IMR-90 (cell line): Measurements from ENCODE around the gene SH3BP4. TPM values are rescaled to one million over a fixed set of nuclear protein-coding genes. Genes with fewer than 3 reads are reported as not detected.

Source experiments
- ATAC-seq: fragments of 200-7000 bp; cut with Tn5 transposase; 2 replicates; pipeline ENCODE4 v1.9.1; 2020; ENCODE audit warnings: low read depth, mild to moderate bottlenecking, moderate library complexity
- BruUV-seq: library from RNA; stranded (reverse); fragments of 400-500 nt; replicated peaks from 2 replicates; lab custom pipeline; 2021; lab: Mats Ljungman, UMichigan
- CTCF ChIA-PET: fragments of 300-600 bp; formaldehyde crosslinking; extraction: SDS; loops from one replicate; lab custom pipeline; 2021; ENCODE audit warnings: antibody characterized with exemption; lab: Yijun Ruan, JAX
- POLR2A ChIA-PET: fragments of 300-600 bp; sonication (Branson Sonifier 250); formaldehyde crosslinking; loops from one replicate; lab custom pipeline; 2022; ENCODE audit warnings: antibody characterized with exemption; ENCODE audit not compliant: unreplicated experiment; lab: Charles Lee
- DNase-seq: peaks from one replicate; pipeline ENCODE4 v3.0.0; 2013
- H2AFZ ChIP-seq: replicated peaks from 2 replicates; pipeline ENCODE3; 2013; ENCODE audit warnings: low read length, mild to moderate bottlenecking; ENCODE audit not compliant: poor library complexity
- H2AK5ac ChIP-seq: 2 replicates; pipeline ENCODE4 v1.6.1; 2013; ENCODE audit warnings: low read depth, low read length, inconsistent platforms
- H2AK9ac ChIP-seq: replicated peaks from 2 replicates; pipeline ENCODE3; 2013; ENCODE audit warnings: mild to moderate bottlenecking, low read depth, low read length, moderate library complexity; ENCODE audit not compliant: poor library complexity
- H2BK120ac ChIP-seq: 2 replicates; pipeline ENCODE4 v1.6.1; 2013; ENCODE audit warnings: low read depth, low read length, inconsistent platforms
- H2BK15ac ChIP-seq: 3 replicates; pipeline ENCODE4 v1.6.1; 2013; ENCODE audit warnings: low read depth, low read length, inconsistent platforms
- H2BK20ac ChIP-seq: 2 replicates; pipeline ENCODE4 v1.6.1; 2013; ENCODE audit warnings: low read depth, mild to moderate bottlenecking, inconsistent platforms, low read length, moderate library complexity
- H2BK5ac ChIP-seq: 2 replicates; pipeline ENCODE4 v1.6.1; 2013; ENCODE audit warnings: mild to moderate bottlenecking, low read depth, low read length, inconsistent platforms; ENCODE audit not compliant: poor library complexity, severe bottlenecking
- H3K14ac ChIP-seq: replicated peaks from 2 replicates; pipeline ENCODE4 v1.6.1; 2013; ENCODE audit warnings: low read depth, low read length, inconsistent platforms
- H3K18ac ChIP-seq: 2 replicates; pipeline ENCODE4 v1.6.1; 2013; ENCODE audit warnings: low read depth, low read length, control low read depth
- H3K23ac ChIP-seq: 2 replicates; pipeline ENCODE4 v1.6.1; 2013; ENCODE audit warnings: low read depth, low read length, inconsistent platforms
- H3K27ac ChIP-seq: 2 replicates; pipeline ENCODE4 v1.5.1; 2013; ENCODE audit warnings: mild to moderate bottlenecking, control low read depth, low read length; ENCODE audit not compliant: insufficient read depth
- H3K27me3 ChIP-seq: 2 replicates; pipeline ENCODE4 v1.6.1; 2013; ENCODE audit warnings: low read length; ENCODE audit not compliant: control insufficient read depth, insufficient read depth
- H3K36me3 ChIP-seq: 2 replicates; pipeline ENCODE4 v1.6.1; 2013; ENCODE audit warnings: low read length, mixed read lengths; ENCODE audit not compliant: control insufficient read depth, insufficient read depth
- H3K4ac ChIP-seq: 2 replicates; pipeline ENCODE4 v1.6.1; 2013; ENCODE audit warnings: low read depth, low read length, inconsistent platforms
- H3K4me1 ChIP-seq: 2 replicates; pipeline ENCODE4 v1.6.1; 2013; ENCODE audit warnings: low read length, mixed read lengths; ENCODE audit not compliant: control insufficient read depth, insufficient read depth
- H3K4me2 ChIP-seq: 2 replicates; pipeline ENCODE4 v1.6.1; 2013; ENCODE audit warnings: low read depth, mild to moderate bottlenecking, control low read depth, low read length, moderate library complexity
- H3K4me3 ChIP-seq: 2 replicates; pipeline ENCODE4 v1.5.1; 2013; ENCODE audit warnings: low read depth, mild to moderate bottlenecking, control low read depth, low read length, moderate library complexity; ENCODE audit not compliant: insufficient read depth
- H3K56ac ChIP-seq: 2 replicates; pipeline ENCODE4 v1.6.1; 2013; ENCODE audit warnings: low read length, inconsistent platforms; ENCODE audit not compliant: insufficient read depth; ENCODE audit errors: extremely low read depth
- H3K79me1 ChIP-seq, 2 experiments: 2 replicates each; pipeline ENCODE4 v1.6.1; 2013; ENCODE audit warnings: low read length in 2 of 2, inconsistent platforms in 1 of 2, low read depth in 1 of 2
- H3K9ac ChIP-seq: 2 replicates; pipeline ENCODE4 v1.6.1; 2013; ENCODE audit warnings: low read depth, low read length, control low read depth
- H3K9me1 ChIP-seq: 2 replicates; pipeline ENCODE4 v1.6.1; 2013; ENCODE audit warnings: low read length, inconsistent platforms; ENCODE audit not compliant: insufficient read depth
- H3K9me3 ChIP-seq: 2 replicates; pipeline ENCODE4 v1.6.1; 2013; ENCODE audit warnings: low read length; ENCODE audit not compliant: control insufficient read depth, insufficient read depth
- H4K20me1 ChIP-seq: 2 replicates; pipeline ENCODE4 v1.6.1; 2013; ENCODE audit warnings: low read length, inconsistent platforms; ENCODE audit not compliant: insufficient read depth
- H4K5ac ChIP-seq: 2 replicates; pipeline ENCODE4 v1.6.1; 2013; ENCODE audit warnings: mild to moderate bottlenecking, low read depth, low read length, control low read depth
- H4K8ac ChIP-seq, 2 experiments: 2 replicates each; pipeline ENCODE4 v1.6.1; 2013; ENCODE audit warnings: low read depth in 2 of 2, low read length in 2 of 2, control low read depth in 1 of 2, inconsistent platforms in 1 of 2
- H4K91ac ChIP-seq: 2 replicates; pipeline ENCODE4 v1.6.1; 2013; ENCODE audit warnings: low read depth, low read length, inconsistent platforms; ENCODE audit not compliant: insufficient read depth
- BHLHE40 ChIP-seq: fragments of 150-350 bp; IDR thresholded peaks from 2 replicates; pipeline ENCODE4 v1.6.1; 2016; ENCODE audit warnings: mild to moderate bottlenecking, low read depth, low read length
- CEBPB ChIP-seq: IDR thresholded peaks from 2 replicates; pipeline ENCODE4 v1.6.1; 2012; ENCODE audit warnings: low read depth, low read length, improper control_type of control experiment
- CHD1 ChIP-seq: IDR thresholded peaks from 2 replicates; pipeline ENCODE4 v1.6.1; 2012; ENCODE audit warnings: low read depth, low read length, improper control_type of control experiment
- MAFK ChIP-seq: IDR thresholded peaks from 2 replicates; pipeline ENCODE4 v1.6.1; 2012; ENCODE audit warnings: low read depth, low read length, improper control_type of control experiment
- MXI1 ChIP-seq: IDR thresholded peaks from 2 replicates; pipeline ENCODE4 v1.6.1; 2012; ENCODE audit warnings: low read depth, mild to moderate bottlenecking, low read length, moderate library complexity, borderline replicate concordance
- POLR2A ChIP-seq: IDR thresholded peaks from 2 replicates; pipeline ENCODE4 v1.6.1; 2012; ENCODE audit warnings: mild to moderate bottlenecking, low read depth, low read length
- RAD21 ChIP-seq: IDR thresholded peaks from 2 replicates; pipeline ENCODE4 v1.6.1; 2012; ENCODE audit warnings: low read length, improper control_type of control experiment
- WGBS, 2 experiments: methylation state at CpG; one replicate each; pipeline versions ENCODE4 v1.1.5 to v1.1.7; 2013; ENCODE audit warnings: missing lambda C conversion rate in 2 of 2; ENCODE audit not compliant: insufficient read length in 1 of 2; ENCODE audit errors: extremely low coverage in 2 of 2; 5-methylcytosine and 5-hydroxymethylcytosine counted together
- dilution Hi-C: fragments of 300-500 bp; cut with HindIII; formaldehyde crosslinking; loops from one replicate; pipeline ENCODE4 v1.14.3; 2018; ENCODE audit warnings: low sequenced_read_pairs; ENCODE audit not compliant: unreplicated experiment
- in situ Hi-C: fragments of 300-500 bp; cut with MboI; formaldehyde crosslinking; loops from 3 replicates; pipeline ENCODE4 v1.14.3; 2019; ENCODE audit warnings: low sequenced_read_pairs, inconsistent platforms, mixed read lengths
- intact Hi-C: fragments of 100-400 bp; cut with micrococcal nuclease; formaldehyde crosslinking; loops from 2 replicates; pipeline ENCODE4 v1.10.0; 2022
- polyA plus RNA-seq, 3 experiments: library from polyadenylated mRNA; depleted of rRNA; stranded (reverse); fragments of >200 nt; gene quantifications; 2 replicates each; pipeline ENCODE4 v1.2.3, GENCODE V29; 2012; ENCODE audit warnings: low replicate concordance in 1 of 3
- total RNA-seq: library from RNA; depleted of rRNA; stranded (reverse); fragments of >200 nt; gene quantifications from 2 replicates; pipeline ENCODE4 v1.2.3, GENCODE V29; 2012
- TF ChIP-seq, protein P1 (sequence below): conservative IDR thresholded peaks from 2 replicates; pipeline ENCODE4 v1.5.1; 2012; ENCODE audit warnings: mild to moderate bottlenecking, low read depth, low read length, improper control_type of control experiment

Gene SH3BP4
- total and polyA plus RNA-seq, 2 of the 4 experiments (the other 2 are of a cell fraction) = 104 to 122 TPM

DNA sequence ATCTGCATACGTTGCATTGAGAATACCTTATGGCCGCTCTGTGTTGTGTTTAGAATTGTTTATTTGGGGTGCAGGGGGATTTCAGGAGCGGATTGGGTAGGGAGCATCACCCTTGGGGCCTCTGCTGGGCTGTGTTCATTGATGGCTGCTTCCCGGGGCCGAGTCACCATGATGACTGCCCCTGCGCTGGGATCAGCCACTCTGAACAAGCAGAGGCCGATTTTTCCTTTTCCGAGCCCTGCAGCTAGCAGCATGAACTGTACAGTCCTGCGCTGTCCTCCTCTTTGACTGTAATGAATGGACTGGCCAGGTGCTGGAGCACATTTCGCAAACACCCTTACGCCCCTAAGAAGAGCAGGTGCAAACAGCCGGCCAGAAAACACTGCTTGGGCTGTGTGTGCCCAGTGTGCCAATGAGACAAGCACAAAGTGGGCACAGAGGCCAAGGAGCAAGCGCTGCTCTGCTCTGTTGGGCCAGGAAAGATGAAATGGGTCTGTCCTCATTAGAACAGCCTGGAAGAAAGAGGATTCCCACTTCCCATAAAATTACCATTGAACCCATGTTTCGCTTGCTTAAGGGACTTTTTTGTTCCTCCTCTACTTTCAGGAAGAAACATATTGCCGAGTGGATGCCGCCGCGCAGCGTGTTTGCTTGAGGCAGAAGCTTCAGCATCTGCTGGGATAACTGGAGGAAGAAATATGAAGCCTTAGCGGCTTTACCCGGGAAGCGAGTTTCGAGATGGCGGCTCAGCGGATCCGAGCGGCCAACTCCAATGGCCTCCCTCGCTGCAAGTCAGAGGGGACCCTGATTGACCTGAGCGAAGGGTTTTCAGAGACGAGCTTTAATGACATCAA is 82.7 kb downstream of the SH3BP4 start:
- Histone ChIP-seq H3K4me3 (no peak overlapping the region), H3K4me1 (peaks cover 25% of the 10 kb centered on the region), H2BK15ac (no peak overlapping the region), H3K9me1 (peaks cover 47% of the 10 kb centered on the region), H4K8ac (peak overlapping the region in 1 of 2 experiments; percentile 11; a peak in 1 of 4 replicates), H3K23ac (no peak overlapping the region; the same call in 1 of the 2 replicates), H2AK9ac (no peak overlapping the region), H2BK20ac (no peak overlapping the region), H4K91ac (no peak overlapping the region), H2BK120ac (no peak overlapping the region), H3K27ac (no peak overlapping the region), H3K27me3 (no peaks in the 10 kb centered on the region), H4K20me1 (peaks cover 86% of the 10 kb centered on the region), H4K5ac (no peak overlapping the region), H3K36me3 (peaks cover 58% of the 10 kb centered on the region), H3K14ac (no peak overlapping the region; the same call in 1 of the 2 replicates), H3K56ac (no peak overlapping the region), H3K4me2 (no peak overlapping the region), H3K9me3 (no peaks in the 10 kb centered on the region), H3K9ac (no peak overlapping the region), H2AFZ (no peak overlapping the region), H3K79me1 (peaks cover 19 to 89% of the 10 kb centered on the region in 2 experiments), H2AK5ac (no peak overlapping the region), H3K4ac (no peak overlapping the region), H3K18ac (no peak overlapping the region), H2BK5ac (peak overlapping the region; percentile 42)
- ChIA-PET POLR2A (no interaction called here), CTCF (no interaction called here)
- intact Hi-C loops = no loop called here
- WGBS, 2 experiments = 94% methylated on average over 12 of the region's 30 CpGs; no CpG with 5 or more reads in 1 of the 2 experiments
- dilution Hi-C loops = no loop called here
- no peak; the same call in 1 of the 2 replicates for ATAC-seq
- in situ Hi-C loops = no loop called here
- no TSS peak for BruUV-seq
- TF ChIP-seq BHLHE40 (no peak), MXI1 (no peak), RAD21 (no peak), CHD1 (no peak), MAFK (no peak), CEBPB (no peak), POLR2A (no peak)
- TF ChIP-seq, protein P1, sequence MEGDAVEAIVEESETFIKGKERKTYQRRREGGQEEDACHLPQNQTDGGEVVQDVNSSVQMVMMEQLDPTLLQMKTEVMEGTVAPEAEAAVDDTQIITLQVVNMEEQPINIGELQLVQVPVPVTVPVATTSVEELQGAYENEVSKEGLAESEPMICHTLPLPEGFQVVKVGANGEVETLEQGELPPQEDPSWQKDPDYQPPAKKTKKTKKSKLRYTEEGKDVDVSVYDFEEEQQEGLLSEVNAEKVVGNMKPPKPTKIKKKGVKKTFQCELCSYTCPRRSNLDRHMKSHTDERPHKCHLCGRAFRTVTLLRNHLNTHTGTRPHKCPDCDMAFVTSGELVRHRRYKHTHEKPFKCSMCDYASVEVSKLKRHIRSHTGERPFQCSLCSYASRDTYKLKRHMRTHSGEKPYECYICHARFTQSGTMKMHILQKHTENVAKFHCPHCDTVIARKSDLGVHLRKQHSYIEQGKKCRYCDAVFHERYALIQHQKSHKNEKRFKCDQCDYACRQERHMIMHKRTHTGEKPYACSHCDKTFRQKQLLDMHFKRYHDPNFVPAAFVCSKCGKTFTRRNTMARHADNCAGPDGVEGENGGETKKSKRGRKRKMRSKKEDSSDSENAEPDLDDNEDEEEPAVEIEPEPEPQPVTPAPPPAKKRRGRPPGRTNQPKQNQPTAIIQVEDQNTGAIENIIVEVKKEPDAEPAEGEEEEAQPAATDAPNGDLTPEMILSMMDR = no peak
- no peak for DNase-seq
